ENCODE measurements around the gene MRPL45.
"Not testable (repeated sequence)": the region's sequence is repeated elsewhere in the genome, so short reads cannot be mapped to it uniquely, and the experiment has no call there.

GRCh38 chr17:38288217-38288827 is 8.6 kb upstream of the MRPL45 start:
- peak in 1 of 2 donors; percentile 2 for TF ChIP-seq CTCF (IDR thresholded peaks at IDR 0.05; ENCODE audit: extremely low read depth in 1 of 2, insufficient read depth in 1 of 2, low read depth in 1 of 2, low read length in 2 of 2)
- TF ChIP-seq EZH2 (IDR thresholded peaks at IDR 0.05; ENCODE audit: borderline replicate concordance, low read depth, low read length, severe bottlenecking); POLR2A (IDR thresholded peaks at IDR 0.05; ENCODE audit: low read depth, low read length); POLR2AphosphoS5 (IDR thresholded peaks at IDR 0.05; ENCODE audit: insufficient read depth, low read depth, low read length); GATA2 (IDR thresholded peaks at IDR 0.05; ENCODE audit: insufficient read depth, insufficient read length, low read depth, low read length); MAX (IDR thresholded peaks at IDR 0.05; ENCODE audit: insufficient read depth, insufficient read length); FOS (IDR thresholded peaks at IDR 0.05; ENCODE audit: borderline replicate concordance, insufficient read depth, low read length); MYC (IDR thresholded peaks at IDR 0.05; ENCODE audit: low read depth, low read length): not testable (repeated sequence)

Data from endothelial cell of umbilical vein (primary cell).